HEK293 (cell line): ENCODE measurements around the gene PICALM.

Experiments
- EGR2 ChIP-seq: fragments of 450-650 bp; formaldehyde crosslinking; IDR thresholded peaks from 2 replicates; pipeline ENCODE4 v1.5.1; 2016; ENCODE audit warnings: low read depth, missing biosample characterization, missing genetic modification characterization
- GLI2 ChIP-seq: fragments of 450-650 bp; formaldehyde crosslinking; IDR thresholded peaks from 2 replicates; pipeline ENCODE4; 2017; ENCODE audit warnings: missing biosample characterization, missing genetic modification characterization, low read depth, borderline replicate concordance
- MEIS1 ChIP-seq: sonication (generic); formaldehyde crosslinking; IDR thresholded peaks from 2 replicates; pipeline ENCODE4 v1.8.1; 2022; ENCODE audit warnings: missing genetic modification reagents, mild to moderate bottlenecking, borderline replicate concordance
- ZNF132 ChIP-seq: fragments of 450-650 bp; formaldehyde crosslinking; IDR thresholded peaks from 2 replicates; pipeline ENCODE4 v1.5.1; 2017; ENCODE audit warnings: missing biosample characterization, missing genetic modification characterization, borderline replicate concordance
- ZNF311 ChIP-seq: fragments of 450-650 bp; formaldehyde crosslinking; IDR thresholded peaks from 2 replicates; pipeline ENCODE4 v1.5.1; 2017; ENCODE audit warnings: missing biosample characterization, missing genetic modification characterization, borderline replicate concordance
- ZNF350 ChIP-seq: fragments of 450-650 bp; formaldehyde crosslinking; IDR thresholded peaks from 2 replicates; pipeline ENCODE4 v1.5.0; 2017; ENCODE audit warnings: missing biosample characterization, mild to moderate bottlenecking, missing genetic modification characterization
- ZNF366 ChIP-seq: fragments of 450-650 bp; formaldehyde crosslinking; conservative IDR thresholded peaks from 2 replicates; pipeline ENCODE4 v1.5.1; 2016; ENCODE audit warnings: missing biosample characterization, missing genetic modification characterization
- TF ChIP-seq, protein P1 (sequence below): fragments of 450-650 bp; formaldehyde crosslinking; IDR thresholded peaks from 2 replicates; pipeline ENCODE4 v1.5.1; 2016; ENCODE audit warnings: missing biosample characterization, missing genetic modification characterization
- TF ChIP-seq, protein P2 (sequence below): fragments of 450-650 bp; formaldehyde crosslinking; IDR thresholded peaks from 2 replicates; pipeline ENCODE4 v1.5.1; 2016; ENCODE audit warnings: missing biosample characterization, missing genetic modification characterization

The PICALM gene

DNA sequence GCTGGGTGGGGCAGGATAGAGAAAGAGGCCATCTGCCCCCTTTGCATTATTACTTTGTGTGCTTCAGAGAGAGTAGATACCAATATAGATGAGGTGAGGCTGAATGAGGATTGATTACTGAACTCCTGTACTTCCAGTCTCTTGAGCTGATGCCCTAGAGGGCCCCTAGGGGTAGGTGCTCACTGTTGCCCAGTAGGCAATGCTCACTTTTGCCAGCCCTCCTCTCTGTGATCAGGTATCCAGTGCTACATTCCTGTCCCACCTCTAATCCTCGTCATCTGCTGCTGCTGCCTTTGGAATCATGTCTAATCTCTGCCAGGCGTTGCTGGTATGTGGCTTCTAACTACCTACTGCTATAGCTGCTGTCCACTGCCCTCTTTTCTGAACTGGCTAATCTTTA lies 156.5 kb downstream of the PICALM start (continued):
- TF ChIP-seq, protein P1, sequence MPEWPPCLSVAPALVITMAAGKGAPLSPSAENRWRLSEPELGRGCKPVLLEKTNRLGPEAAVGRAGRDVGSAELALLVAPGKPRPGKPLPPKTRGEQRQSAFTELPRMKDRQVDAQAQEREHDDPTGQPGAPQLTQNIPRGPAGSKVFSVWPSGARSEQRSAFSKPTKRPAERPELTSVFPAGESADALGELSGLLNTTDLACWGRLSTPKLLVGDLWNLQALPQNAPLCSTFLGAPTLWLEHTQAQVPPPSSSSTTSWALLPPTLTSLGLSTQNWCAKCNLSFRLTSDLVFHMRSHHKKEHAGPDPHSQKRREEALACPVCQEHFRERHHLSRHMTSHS, result no peak
- TF ChIP-seq ZNF350 (no peak), ZNF366 (tag by site-specific recombination) (no peak), EGR2 (tag by site-specific recombination) (no peak), GLI2 (no peak), MEIS1 (CRISPR knock-in tag) (no peak), ZNF132 (tag by site-specific recombination) (no peak), ZNF311 (tag by site-specific recombination) (no peak)
- TF ChIP-seq, protein P2, sequence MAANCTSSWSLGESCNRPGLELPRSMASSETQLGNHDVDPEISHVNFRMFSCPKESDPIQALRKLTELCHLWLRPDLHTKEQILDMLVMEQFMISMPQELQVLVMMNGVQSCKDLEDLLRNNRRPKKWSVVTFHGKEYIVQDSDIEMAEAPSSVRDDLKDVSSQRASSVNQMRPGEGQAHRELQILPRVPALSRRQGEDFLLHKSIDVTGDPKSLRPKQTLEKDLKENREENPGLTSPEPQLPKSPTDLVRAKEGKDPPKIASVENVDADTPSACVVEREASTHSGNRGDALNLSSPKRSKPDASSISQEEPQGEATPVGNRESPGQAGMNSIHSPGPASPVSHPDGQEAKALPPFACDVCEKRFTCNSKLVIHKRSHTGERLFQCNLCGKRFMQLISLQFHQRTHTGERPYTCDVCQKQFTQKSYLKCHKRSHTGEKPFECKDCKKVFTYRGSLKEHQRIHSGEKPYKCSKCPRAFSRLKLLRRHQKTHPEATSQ (tag by site-specific recombination), result no peak
